ENCODE data around the gene DIS3L2.
A peak's percentile ranks its signal among the peaks of the same experiment; 100 is the strongest.
"Not testable (repeated sequence)": the region's sequence is repeated elsewhere in the genome, so short reads cannot be mapped to it uniquely, and the experiment has no call there.

DIS3L2 gene

DNA sequence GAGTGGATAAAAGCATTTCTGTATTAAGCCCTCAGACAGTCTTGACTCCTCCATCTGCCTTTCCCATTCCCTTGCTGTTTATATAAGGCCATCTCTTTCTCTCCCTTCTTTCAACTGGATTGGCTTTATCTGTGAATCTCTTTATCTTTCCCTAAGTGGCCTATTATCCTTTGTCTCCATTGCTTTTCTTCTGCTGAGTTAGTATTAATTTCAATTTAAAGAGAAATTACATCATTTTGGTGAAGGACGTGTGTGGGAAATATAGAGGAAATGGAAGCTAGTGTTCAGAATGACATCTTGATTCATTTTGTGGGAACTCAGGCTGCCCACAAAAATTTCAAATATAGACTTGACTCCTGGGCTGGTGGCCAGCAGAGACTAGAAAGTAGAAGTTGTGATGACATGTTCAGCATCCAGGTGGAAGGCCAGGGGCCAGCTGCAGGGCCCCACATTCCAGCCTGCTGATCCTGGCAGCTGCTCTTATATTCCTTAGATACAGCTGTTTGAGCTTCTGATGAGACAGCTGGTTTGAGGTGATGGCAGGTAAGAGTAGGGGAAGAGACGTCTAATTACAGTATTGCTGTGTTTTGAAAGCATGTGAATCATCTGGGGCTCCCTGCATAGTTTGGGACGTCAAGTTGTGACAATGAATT, 52.3 kb downstream of the DIS3L2 start:
- DNase-seq, result peak; percentile 45

DNA sequence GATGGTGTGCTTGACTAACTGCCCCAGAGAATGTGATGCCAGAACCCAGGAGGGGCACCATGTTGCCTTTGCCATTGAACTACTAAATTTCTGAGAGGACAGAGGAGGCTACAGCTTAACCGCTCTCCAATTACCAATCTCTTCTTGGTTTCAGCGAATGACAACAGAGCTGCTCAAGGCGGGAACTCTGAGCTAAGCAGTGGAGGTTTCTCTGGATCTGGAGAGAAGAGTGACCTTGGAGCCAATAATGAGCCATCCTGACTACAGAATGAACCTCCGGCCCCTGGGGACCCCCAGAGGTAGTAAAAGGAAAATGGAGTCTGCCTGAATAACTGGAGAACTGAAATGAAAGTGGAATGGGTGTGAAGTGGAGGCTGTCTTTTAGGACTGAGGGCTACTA, 53.2 kb downstream of the DIS3L2 start:
- no peak for DNase-seq

DNA sequence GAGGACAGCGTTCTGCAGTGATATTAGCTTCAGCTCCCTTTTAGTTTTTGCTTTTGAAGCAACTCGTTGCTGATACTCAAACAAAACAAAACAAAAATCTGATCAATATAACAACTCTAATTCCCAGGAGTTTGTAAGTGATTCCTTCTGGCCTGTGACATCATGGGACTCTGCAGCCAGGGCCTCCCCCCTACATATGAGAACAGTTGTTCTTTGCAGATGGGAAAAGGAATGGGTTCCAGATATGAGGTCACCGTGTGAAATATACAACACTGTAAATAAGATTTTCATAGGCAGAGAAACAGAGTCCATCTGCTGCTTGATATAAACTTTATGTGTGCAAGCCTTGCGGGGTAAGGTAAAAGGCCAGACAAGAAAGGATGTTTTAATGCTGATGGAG, 56.7 kb downstream of the DIS3L2 start:
- DNase-seq, result no peak

DNA sequence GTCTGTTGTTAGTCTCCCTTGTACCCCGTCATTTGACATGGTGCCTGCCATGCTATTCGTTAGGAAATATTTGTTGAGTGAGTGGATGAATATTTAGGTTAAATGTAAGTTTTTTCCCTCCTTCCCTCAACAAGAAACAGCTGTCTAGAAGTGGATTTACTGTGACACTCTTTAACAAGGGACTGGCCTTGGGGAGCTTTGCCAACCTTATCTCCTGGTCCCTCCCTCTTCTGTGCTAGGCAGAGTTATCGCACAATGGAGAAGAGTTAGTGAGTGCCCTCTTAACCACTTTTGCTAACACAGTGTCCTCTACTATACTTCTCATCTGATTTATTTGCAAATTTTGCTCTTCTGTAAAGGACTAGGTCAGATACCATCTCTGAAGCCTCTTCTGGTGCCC, 61.2 kb downstream of the DIS3L2 start:
- DNase-seq, result no peak

DNA sequence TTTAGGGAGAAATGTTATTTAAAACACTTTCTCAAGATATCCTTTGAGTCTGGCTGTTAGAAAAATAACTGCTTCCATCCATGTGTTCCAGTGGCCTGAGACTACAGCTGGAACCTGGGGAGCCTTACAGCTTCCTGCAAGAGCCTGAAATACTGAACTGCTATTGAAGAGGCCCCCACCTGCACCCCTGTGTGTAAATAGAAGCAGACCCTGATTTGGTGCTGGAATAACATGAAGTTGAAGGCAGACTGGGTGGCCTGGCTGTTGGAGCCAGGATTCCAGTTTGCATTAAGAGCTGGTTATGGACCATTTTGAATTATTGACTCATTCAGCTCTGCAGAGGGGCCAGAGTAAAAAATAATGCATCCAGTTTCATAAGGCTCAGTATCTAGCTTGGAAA, 61.9 kb downstream of the DIS3L2 start:
- no peak for DNase-seq

DNA sequence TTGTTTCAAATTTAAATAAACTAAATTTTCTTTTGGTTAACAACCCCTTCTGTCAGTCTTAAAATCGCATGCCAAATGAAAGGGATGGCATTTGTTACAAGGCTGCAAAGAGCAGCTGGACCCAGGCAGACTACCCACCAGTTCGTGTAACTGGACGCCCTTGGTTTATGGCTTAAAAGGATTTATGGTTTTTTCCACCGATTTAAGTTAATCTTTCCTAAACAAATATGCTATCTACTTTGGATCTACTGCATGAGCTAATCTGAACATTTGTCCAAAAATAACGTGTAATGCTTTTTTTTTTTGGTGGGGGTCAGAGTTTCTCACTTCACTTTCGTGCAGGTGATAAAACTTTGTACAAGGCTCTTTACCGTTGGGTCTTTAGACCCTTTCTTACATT, 62.9 kb downstream of the DIS3L2 start:
- DNase-seq, result no peak

DNA sequence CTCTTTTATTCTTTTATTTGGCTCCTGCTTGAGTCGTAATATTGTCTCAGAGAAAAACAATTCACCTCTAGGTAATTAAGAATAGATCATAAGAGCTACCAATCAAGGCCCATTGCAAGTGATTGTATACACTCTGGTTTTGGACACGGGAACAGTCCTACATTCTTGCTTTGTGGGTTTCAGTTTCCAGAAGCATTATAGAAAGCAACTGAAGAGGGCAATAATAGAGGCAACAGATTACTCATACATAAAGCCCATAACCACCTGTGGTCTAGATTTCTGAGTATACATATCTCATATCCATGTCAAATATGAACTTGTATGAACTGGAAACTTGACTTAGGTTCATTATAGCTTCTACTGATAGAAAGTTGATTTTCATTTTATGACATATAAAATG, 65.4 kb downstream of the DIS3L2 start:
- DNase-seq, result no peak

DNA sequence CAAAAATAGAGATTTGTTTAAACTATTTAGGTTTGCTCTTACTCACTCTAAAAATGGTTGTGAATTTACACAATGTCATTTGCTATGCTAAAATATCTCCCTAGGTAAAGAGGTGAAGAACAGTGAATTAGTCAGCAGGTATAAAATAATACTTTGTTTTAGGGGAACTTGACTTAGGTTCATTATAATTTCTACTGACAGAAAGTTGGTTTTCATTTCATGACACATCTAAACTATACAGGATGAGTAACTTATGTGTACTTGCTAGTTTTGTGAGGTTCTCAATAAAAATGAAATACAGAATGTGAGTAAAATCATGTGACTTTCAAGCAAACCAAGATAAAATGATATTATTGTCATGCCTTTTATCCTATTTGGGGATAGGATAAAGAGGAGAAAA, 66.0 kb downstream of the DIS3L2 start:
- no peak for DNase-seq

DNA sequence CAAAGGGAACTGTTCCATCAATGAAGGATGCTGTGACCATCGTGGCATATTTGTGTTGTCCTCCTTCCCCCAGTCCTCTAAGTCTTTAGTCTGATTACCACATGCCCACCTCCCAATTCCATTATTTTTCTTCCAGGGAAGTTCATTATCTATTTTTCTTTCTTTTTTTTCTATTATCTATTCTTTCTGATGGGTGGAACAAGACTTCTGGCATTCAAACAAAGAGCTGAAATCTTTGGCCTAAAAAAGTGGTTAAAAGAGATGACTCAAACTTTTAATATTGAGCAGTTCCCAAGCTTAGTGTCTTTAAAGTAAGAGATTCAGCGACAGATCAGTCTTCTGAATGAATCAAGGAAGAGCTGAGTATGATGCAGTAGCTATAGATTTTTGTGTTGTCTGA, 66.6 kb downstream of the DIS3L2 start:
- no peak for DNase-seq

DNA sequence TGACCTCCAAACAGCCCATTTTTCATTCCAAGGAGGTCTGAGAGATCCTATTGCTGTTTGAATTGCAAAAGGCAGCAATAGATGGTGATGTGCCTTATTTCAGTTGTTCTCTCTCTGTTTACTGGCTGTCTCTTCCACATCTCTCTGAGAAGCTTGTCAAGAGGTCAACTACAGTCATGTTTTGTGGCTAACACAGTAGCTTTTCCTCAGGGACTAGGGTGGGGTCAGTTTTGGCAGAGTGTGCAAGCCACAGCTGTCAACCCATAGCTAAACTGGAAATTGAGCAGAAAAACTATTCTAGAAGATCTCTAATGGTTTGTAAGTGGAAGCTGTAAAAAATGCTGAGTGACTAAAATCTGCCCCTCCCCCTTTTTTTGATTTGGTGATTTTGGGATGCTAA, 67.1 kb downstream of the DIS3L2 start:
- no peak for DNase-seq

DNA sequence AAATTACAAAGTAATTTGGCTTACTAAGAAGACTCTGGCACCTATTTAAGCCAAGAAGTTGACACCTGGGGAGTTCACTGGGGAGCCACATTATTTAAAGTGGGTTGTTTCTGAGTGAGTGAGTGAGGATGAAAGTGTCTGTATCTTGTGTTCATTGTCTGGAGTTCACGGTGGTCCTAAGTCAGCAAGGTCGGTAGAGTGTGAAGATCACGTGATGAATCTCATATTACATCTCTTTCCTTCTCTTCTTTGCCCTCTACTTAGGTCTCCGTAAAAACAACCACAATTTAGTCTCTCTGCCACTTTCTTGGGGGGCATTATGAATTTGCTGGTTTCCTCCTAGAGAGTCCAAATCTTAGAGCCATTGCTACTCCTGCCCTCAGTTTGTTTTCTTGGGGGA, 67.8 kb downstream of the DIS3L2 start:
- no peak for DNase-seq

DNA sequence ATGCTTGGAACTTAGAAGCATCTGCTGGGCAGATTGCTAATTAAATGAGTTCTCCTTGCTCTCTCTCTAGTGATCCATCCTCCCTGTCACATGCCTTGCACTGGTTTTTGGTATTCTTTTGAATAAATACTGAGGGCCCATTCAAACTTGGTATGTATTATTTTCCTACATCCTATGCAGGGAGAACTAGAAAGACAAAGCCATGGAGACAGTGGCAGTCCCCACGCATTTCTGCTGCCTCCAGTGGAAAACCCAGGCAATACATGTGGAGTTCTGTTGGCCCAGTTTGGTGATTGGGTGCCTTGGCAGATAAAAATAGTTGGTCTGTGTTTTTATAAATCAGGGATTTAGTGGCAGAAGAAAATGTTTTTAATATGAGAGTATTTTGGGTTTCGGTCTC, 68.7 kb downstream of the DIS3L2 start:
- DNase-seq, result no peak

DNA sequence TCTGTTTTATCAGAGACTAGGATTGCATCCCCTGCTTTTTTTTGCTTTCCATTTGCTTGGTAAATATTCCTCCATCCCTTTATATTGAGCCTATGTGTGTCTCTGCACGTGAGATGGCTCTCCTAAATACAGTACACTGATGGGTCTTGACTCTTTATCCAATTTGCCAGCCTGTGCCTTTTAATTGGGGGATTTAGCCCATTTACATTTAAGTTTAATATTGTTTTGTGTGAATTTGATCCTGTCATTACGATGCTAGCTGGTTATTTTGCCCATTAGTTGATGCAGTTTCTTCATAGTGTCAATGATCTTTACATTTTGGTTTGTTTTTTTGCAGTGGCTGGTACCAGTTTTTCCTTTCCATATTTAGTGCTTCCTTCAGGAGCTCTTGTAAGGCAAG, 73.8 kb downstream of the DIS3L2 start:
- DNase-seq, result not testable (repeated sequence)

DNA sequence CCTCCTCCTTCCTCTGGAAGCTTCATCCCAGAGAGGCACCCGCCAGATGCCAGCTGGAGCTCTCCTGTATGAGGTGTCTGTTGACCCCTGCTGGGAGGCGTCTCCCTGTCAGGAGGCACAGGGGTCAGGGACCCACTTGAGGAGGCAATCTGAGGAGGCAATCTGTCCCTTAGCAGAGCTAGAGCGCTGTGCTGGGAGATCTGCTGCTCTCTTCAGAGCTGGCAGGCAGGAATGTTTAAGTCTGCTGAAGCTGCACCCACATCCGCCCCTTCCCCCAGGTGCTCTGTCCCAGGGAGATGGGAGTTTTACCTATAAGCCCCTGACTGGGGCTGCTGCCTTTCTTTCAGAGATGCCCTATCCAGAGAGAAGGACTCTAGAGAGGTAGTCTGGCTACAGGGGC, 75.4 kb downstream of the DIS3L2 start:
- not testable (repeated sequence) for DNase-seq

DNA sequence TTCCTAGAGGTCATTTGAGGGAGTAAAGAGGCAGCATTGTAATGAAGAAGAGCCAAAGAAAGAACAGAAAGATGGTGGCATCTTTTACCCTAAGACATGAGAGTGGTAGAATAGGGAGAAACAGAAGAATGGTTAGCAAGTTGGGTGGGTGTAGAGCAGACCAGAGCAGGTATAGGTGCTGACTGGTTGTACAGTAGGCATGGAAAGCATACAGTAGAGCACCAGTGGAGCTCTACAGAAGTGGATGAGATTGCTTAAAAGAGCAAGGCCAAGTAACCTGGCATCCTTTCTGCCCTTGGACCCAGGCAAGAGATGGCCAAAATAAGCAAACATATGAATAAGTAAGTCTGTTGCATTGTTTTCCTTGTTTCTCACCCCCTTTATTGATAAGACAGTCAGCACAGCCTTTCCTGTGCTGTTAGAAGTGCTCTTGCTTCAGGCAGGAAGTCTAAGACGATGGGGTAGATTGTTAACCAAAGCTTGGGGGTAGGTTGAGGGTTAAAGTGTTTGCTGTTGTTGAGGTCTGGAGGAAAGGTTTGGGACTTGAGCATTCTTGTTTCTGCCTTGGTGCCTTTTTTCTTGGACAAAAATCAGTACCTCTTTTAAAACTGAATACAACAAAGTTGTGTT, 76.9 kb downstream of the DIS3L2 start:
- DNase-seq, result no peak

DNA sequence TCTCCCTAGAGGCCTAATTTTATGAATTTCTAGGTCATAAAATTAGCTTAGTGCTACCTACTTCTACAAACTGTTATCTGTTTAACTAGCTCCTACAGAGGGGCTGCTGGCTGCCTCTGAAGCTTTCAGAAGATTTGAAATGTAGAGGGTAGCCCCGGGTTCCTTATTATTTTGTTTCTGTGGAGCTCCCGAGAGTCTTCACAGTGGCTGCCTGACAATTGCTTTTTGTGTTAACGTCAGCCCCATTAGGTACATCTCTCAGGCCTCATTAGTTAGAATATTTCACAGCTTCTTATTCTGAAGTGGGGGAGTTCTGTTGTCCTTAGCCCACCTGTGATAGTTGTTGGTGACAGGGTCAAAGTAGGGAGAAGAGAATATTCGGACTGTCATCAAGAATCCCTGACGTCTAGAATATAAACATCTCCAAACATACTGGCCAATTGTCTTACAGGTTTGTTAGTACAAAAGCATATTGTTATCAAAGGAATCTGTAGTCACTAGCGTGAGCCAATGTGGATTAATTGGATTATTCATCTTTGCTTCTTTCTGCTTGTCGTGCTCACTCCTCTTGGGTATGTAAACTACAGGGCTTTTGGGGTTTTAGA, 77.5 kb downstream of the DIS3L2 start:
- no peak for DNase-seq

DNA sequence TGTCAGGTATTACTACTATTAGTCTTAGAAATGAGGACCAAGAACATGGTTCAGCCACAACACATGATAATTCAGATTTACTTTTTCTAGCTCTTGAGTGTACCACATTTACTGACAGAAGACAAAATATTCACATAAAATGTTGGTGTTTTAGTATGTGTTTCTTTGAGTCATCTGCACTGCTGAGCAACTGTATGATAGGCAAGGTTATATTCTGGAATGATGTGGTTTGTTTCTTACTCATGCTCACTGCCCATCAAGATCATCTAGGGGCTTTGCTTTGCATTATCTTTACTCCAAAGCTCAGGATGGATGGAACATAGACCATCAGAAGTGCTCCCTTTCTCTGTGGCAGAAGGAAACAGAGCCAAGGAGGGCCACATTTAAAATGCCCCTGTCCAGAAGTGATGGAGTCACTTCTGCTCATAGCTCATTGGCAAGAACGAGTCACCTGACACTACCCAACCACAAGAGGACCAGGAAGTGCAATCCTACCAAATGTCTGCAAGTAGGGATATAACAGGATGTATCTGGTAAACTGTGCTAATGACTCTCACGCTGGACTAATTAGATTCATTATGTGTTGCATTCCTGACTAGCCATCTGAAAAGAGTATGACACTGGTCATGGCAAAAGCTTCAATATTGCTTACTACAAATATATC, 81.5 kb downstream of the DIS3L2 start:
- DNase-seq, result no peak

DNA sequence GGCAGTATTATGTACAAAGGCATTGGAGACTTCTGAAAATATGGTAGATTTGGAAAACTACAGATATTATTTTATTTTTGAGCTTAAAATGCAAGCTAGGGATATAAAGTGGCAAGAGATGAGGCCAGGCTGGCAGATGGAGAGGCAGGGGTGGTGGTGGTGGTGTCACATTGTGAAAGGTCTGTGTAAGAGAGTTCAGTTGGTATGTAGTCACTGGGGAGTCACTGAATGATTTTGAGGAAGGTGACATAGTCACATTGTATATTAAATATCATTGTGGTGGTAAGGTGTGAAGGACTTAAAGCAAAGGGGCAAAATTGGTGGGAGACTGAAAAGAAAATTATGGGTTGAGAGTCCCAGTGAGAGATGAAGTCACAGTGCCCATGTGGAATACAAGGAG, 82.5 kb downstream of the DIS3L2 start:
- no peak for DNase-seq

DNA sequence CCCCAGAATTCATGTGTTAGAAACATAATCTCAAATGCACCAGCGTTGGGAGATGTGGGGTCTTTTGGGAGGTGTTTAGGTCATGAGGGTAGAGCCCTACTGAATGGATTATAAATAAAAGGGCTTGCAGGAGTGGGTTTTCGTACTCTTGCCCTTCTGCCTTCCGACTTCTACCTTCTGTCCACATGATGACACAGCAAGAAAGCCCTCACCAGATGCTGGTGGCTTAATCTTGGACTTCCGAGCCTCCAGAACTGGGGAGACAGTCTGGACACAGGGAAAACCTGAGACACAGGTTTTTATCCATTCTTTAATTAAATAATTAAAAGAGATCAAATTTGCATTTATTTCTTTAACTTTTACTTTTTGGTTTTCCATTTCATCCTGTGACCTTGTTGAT, 87.8 kb downstream of the DIS3L2 start:
- DNase-seq, result no peak

DNA sequence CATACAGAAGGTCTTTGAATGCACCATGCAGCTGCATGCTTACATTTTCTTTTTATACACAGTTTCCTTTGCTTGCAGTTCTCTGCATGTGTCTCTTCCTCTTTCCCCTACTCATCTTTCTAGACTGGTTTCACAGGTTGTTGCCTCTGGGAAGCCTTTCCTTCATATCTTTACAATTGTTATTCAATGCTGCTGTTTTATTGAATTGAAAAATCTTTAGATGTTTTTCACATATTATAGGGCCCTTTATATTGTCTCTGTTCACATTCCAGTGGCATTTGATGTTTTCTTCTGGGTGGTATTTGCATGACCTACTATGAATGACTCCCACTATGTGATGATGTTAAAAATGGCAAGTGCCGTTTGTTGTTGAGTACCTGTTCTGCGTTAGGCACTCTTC, 91.1 kb downstream of the DIS3L2 start:
- DNase-seq, result no peak

DNA sequence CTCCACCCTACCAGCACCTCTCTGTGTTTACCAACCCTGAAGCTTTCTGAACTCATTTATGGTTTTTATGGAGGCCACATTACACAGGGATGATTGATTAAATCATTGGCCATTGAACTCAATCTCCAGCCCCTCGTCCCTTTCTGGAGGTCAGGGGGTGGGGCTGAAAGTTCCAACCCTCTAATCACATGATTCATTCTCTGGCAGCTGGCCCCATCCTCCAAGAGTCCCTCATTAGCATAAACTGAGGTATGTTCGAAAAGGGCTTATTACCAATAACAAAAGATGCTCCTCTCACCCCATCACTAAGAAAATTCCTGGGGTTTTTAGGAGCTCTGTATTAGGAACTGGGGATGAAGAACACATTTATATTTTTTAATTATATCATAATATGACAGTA, 92.3 kb downstream of the DIS3L2 start:
- DNase-seq, result no peak

DNA sequence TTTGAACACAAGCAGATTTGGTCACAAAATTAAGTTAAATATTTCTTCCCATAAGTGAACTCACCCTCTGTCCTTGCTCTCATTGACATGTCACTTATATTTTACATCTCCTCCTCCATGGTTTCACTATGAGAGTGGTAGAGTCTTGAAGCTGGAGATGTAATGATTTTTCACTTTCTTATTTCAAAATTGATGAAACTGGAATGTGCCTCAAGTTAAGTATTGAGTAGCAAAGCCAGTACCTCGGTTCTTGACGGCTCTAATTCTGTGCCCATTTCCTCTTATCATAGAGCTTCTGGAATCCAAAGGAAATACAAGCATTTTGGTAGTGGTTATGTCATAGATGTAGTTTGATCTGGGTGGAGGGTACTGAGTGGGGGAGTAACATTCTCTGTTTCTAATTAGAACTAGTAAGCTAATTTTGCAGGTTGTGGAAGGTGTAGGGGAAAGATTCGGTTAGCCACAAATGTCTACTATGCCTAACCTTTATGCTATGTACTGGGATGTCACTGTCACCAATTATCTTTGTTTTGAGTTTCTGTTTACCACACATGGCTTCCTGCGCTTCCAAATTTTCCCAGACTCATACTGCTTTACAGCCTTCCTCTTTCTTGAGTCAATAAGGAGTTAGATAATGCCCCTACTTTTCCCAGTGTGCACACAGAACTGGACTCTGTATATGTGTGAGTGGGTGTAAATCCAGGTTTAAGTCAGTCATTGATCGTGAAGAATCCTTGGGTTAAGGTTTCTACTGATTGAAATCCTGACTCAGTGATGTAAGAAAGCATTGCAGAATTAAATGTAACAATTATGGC, 96.8 kb downstream of the DIS3L2 start:
- DNase-seq, result no peak

DNA sequence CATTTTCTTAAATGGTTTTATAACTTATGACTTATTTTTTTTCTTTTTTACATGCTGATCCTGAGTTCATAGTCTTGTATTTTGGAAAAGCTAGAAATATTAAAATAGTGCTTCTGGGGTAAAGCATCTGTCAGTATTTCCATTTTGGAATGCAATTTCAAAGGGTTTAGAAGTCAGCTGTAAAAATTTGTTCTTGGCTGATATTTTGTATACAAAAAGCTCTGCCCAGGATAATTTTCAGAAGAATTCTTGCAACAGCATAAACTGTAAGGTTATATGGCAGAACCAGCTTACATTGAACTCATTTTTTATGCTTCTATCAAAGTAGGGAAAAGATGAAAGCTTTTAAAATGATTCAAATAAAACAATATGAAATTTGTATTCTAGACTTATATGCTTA, 97.4 kb downstream of the DIS3L2 start:
- DNase-seq, result no peak

Data from NCI-H2029 treated with DMSO at 0.1 percent for 48 hours (cell line).